Retina (tissue), 1 donor: ENCODE data around the gene CCL18.
"Not testable (repeated sequence)": the region's sequence is repeated elsewhere in the genome, so short reads cannot be mapped to it uniquely, and the experiment has no call there.

Experiments
- DNase-seq: peaks from one replicate; pipeline ENCODE4 v3.0.0-alpha.2; 2016

CCL18 gene

DNA sequence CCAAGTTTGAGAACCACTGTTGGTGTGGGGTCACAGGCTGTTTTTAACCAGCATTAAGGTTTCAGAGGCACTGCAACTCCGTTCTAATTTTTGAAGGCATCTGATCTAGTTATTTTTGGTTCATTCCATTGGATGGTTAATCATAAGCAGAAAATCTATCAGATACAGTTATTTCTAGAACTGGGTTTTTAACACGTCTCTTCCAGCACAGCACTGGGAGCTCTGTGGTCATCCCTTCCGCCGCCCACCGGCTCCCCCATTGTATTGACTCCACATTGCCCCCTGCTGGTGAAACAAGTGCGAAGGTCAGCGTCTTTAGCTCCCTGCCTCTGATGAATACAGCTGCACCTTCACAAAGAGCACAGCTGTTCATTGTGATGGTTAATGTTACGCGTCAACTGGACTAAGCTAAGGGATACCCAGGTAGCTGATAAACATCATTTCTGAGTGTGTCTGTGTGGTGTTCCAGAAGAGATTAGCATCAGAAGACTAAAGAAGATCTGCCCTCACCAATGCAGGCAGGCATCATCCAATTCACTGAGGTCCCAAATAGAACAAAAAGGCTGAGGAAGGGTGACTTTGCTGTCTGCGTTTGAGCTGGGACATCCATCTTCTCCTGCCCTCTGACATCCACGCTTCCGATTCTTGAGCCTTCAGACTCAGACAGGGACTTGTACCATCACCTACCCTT, 8.5 kb downstream of the CCL18 start:
- DNase-seq: peak; percentile 20

- no peak for DNase-seq
Measured at GRCh38 chr17:36074365-36074764, 10.3 kb downstream of the CCL18 start.

- DNase-seq: not testable (repeated sequence)
Measured at GRCh38 chr17:36081681-36082471, 17.8 kb downstream of the CCL18 start.

DNA sequence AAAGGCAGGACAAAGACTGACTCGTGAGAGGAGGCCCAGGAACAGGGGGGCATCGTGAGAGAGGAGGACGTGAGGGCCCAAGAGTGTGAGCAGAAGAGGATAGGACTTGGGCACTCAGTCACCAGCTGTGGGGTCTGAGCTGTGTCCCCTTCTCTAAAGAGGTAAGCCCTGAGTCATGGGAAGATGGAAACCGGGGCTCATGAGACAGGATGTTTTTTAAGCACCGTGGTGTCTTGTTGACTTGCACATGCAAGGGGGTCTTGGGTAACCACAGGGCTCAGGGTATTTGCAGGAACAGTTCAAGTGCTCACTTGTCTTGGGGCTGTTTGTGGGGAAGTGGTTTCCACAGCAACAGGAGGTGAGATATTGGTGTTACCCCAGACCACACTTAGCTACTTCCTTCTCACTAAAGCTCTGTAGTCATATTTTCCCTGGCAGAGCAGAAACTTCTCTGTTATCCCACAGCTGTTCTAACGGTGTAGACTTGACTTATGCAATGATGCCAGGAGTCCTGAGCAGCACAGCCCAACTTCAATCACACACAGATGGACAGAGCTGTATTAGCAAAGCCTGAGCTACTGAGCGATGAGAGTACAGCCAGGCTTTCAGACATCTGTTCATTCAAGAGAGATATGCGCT, 18.5 kb downstream of the CCL18 start:
- DNase-seq: not testable (repeated sequence)

- DNase-seq: not testable (repeated sequence)
Measured at GRCh38 chr17:36083691-36084090, 19.6 kb downstream of the CCL18 start.

DNA sequence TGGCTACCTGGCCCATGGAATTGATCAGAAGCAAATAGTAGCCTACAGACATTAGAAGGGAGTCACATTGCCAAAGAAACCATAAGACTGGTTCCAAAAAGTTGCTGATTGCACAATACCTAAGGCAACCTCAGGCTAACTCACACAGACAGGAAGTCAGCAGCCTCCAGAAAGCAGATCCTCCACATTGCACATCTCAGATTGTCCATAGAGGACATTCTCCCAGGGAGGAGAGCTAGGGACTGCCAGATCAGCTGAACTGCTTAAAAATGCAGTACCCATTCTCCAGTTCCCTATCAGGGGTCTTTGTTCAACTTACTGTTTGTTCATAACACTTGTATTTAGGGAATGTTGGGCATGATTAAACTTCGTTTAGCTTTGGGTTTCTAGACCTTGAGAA, 21.7 kb downstream of the CCL18 start:
- DNase-seq: no peak

DNA sequence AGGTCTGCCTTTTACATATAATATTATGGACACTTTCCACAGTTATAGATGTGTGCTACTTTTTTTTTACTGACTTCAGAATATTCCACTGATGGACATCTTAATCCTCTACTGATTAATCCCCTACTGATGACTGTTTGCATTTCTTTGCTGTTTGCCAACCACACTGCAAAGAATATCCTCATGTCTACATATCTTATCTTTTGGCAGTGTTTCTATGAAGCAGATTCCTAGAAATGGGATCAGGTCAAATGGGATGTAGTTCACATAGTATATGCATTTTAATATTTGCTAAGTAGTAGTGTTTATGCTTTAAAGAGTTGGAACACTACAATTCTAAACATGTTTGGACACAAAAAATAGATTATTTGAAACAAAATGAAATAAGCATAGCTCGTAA, 22.7 kb downstream of the CCL18 start:
- no peak for DNase-seq

- DNase-seq: not testable (repeated sequence)
Measured at GRCh38 chr17:36087471-36087870, 23.4 kb downstream of the CCL18 start.

DNA sequence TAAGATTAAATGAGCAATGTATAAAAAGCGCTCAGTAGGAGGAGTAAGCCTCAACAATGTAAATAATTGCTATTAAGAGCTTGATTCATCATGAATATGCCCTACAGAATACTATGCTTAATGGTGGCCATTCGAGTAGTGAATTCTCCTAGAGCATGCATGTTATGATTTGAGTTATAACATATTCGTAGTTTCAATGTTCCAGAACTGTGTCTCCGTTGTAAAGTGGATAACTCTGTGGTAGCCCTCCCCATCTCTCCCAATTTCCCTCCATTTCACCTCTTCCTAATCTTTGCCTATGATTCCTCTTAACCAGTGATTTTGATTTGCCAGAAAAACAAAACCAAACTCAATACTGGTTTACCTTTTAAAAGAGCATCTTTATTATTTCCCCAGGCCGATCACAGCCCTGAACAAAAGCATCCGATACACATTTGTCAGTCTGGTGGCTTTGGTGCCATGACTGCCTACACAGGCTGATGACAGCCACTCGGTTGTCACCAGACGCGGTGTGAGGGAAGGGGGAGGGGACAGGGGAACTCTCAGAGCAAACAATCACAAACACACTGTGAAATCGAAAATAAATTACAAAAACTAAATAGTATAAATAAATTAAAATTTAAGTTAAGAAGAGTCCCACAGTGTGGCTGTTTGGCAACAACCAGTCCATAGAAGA, 24.0 kb downstream of the CCL18 start:
- DNase-seq: not testable (repeated sequence)

DNA sequence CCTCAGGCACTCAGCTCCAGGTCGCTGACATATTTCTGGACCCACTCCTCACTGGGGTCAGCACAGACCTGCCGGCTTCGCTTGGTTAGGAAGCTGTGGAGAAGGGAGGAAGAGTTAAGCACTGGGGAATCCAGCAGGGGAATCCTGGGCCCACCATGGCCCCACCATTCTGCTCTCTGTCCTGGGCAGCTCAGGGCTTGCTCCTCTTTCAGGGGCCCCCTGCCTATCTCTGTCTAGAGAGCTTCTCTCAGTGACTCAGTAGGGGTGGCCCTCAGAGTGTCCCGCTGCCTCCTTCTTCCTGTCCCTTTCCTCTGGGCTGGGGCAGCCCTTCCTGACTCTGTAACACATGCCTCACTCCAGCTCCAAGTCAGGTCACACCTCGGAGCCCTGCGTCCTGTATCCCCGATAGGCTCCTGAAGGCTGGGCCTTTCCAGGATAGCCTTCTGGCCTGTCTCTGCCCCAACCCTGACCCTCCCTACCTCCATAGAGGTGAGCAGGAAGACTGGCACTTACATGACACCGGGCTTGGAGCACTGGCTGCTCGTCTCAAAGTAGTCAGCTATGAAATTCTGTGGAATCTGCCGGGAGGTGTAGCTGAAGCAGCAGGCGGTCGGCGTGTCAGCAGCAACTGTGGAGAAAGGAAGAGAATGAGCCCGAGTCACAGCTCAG, 24.7 kb downstream of the CCL18 start:
- DNase-seq: no peak

DNA sequence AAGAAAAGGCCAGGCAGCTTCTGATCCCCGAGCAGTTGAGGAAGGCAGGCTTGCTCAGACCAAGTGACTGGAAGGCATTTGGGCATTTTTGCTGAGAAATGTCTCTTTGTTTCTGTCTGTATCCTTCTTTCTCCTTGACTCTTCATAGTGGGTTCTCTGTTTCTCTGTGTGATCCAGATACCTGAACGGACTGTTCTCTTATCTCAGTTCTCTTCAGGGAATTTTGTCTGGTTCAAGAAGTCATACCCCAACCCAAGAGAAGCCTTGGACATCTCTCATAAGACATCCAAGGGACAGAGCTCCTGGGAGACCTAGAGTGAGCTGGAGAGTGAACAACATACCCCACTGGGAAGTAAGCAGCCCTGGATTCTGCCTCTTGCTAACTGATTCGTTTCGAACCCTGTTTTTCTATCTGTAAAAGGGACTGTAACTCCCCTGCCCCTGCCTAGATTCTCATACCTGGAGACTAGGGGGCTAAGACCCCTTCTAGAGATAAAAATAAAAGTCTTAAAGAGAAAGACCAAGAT, 25.3 kb downstream of the CCL18 start:
- DNase-seq: no peak

DNA sequence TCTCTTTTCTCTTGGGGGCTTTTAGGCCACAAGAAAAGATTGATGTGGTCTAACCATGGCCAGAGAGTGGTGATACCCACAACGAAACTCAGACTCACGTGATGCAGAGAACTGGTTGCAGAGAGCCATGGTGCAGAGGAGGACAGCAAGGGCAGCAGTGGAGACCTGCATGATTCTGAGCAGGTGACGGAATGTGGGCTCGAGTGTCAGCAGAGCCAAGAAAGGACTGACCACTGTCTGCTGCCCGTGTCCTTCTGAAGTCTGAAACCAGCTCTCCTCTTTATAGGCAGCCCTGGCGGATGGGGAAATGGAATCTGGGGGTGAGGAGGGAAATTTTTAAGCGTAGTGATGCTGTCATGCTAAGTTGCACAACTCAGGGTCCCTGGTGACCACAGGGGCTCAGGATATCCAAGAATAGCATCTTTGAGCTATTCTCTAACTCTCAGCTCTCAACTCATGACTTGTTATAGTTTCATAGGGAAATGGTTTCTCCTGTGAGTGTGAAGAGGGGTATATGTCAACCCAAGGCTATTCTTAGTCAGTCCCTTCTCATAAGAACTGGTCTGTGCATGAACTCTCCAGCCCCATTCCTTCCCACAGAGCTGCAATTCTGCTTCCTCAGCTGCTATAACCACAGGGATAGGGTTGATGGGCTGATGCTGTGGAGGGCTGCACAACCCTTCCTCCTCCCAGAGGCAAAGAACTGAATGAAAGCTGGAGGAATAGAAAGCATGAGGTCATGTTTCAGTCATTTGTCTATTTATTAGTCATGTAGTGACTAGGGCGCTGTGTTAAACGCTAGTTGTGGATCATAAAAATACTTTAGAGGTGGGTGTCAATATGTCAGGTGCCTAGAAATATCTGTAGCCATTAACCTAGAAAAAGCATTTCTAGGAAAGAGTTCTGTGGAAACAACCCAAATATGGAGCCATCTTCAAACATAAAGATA, 26.1 kb downstream of the CCL18 start, which contains the start of gene CCL3:
CCL3 (minus strand) TSS at position 256 of the 949 bp plus-strand sequence; CDS start at position 171, 85 bp downstream.
- DNase-seq: no peak

DNA sequence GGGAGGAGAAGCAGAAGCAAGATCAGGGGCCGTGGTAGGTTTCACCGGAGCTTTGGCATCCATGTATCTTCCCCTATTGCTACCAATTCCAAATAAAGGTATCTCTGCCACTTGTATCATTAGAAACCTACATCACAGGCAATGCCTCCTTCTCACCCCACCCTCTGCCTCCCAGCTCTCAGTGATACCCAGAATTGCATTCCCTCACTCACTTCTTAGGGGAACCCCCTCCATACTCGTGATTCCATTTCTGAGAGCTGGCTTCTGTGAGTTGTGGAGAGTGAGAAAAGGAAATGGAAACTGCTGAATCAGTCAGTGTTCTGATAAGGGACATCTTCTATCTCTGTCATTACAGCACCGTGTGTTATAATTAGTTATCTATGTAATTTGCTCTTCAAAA, 28.2 kb downstream of the CCL18 start:
- DNase-seq: no peak

GRCh38 chr17:36092715-36093114, 28.6 kb downstream of the CCL18 start:
- not testable (repeated sequence) for DNase-seq

DNA sequence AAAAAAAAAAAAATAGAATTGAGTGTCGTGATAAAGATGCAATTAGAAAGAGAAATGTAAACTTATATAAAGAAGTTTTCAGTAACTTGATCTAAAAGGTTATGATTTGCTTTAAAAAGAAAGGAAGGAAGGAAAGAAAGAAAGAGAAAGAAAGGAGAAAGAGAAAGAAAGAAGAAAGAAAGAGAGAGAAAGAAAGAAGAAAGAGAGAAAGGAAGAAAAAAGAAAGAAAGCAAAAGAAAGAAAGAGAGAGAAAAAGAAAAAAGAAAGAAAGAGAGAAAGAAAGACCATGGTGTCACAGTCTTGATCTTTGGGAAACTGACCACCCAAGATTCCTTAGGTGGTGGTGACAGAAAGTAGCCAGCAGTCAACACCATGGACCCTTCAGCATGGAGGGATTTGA, 30.2 kb downstream of the CCL18 start:
- DNase-seq: no peak

DNA sequence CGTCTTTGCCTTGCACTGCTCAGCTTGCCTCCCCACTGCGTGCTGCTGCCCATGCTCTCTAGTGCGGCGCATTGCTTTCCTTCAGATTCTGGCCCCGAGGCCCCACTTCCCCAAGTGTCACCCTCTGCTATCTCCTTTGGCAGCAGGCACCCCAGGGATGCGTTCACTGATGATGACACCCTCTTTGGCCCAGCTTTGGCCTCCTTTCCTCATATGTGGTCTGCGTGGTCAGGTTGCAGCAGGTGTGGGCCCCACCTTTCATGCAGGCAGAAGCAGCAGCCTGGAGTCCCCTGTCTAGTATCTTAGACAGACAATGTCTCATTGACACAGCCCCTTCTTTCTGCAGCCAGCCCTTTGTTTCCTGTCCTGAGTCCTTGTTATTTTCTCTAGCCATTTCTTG, 30.7 kb downstream of the CCL18 start:
- no peak for DNase-seq

DNA sequence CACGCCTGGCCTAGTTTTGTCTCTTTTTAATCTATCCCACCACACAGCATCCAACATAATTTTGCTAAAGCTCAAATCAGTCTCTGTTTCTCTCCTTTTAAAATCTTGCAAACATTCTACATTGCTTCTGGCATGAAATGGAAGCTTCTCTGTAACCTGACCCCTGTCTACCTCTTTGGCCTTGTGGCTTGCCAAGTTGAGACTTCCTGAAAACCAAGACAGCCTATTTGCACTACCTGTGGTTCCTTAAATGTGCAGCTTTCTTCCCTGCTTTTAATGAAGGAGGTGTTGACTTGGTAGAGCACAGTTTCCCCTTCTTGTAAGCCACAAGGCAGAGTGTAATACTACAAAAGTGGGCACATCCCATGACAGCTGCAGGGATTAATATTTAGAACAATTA, 31.9 kb downstream of the CCL18 start:
- no peak for DNase-seq

DNA sequence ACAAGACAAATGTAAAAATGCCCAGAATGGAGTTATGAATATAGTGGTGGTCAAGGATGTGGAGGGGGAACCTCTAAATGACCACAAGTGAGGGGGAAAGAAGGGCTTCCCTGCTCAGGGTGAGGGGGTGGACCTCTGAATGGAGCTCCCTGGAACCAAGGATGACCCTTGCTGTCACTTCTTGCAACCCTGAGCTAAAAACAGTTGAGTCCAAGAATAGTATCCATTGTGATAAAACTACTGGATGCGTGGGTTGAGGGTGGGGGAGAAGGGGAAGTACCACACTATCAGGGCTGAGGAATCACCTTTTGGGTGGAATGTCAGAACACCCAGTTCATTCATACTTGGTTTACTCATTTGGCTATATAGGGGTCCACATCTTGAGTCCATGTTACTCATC, 34.9 kb downstream of the CCL18 start:
- not testable (repeated sequence) for DNase-seq

DNA sequence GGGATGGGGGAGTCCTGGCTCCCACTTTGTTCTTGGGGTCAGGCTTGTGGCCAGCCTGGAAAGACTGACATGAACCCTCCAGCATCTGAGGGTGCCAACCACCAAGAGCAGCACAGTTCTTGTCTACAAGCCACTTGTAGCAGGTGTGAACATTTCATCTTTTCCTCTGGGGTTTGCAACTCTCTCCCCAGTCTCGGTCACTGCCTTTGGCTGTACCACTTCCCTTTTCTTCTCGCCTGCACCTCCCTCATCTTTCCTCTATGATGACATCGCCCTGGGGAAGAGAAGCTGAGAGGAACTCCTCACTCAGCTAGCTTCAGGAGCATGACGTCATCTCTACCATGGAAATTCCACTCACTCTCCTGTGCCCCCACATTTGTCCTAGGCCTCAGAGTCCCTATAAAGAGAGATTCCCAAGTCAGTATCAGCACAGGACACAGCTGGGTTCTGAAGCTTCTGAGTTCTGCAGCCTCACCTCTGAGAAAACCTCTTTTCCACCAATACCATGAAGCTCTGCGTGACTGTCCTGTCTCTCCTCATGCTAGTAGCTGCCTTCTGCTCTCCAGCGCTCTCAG, 39.4 kb downstream of the CCL18 start, which contains the start of gene CCL4:
CCL4 (plus strand) TSS at position 427 of the 575 bp plus-strand sequence; CDS start at position 506, 79 bp downstream.
- not testable (repeated sequence) for DNase-seq

- DNase-seq: not testable (repeated sequence)
Measured at GRCh38 chr17:36104246-36104645, 40.2 kb downstream of the CCL18 start.
